Naive B cell (primary cell): Measurements from ENCODE around the gene EPB41L5. TPM values are rescaled to one million over a fixed set of nuclear protein-coding genes. Genes with fewer than 3 reads are reported as not detected.
A peak's percentile ranks its signal among the peaks of the same experiment; 100 is the strongest.

Experiments
- ATAC-seq, 2 donors: fragments of 150-1000 bp; cut with Tn5 transposase; 2 replicates each; pipeline ENCODE4 v1.10.0; 2021; ENCODE audit warnings: low read depth in 2 of 2, mild to moderate bottlenecking in 2 of 2, moderate library complexity in 2 of 2
- DNase-seq: peaks from one replicate; pipeline ENCODE4 v3.0.0; 2022
- H3K27ac Mint-ChIP-seq, 6 donors: one replicate each; pipeline ENCODE4 v1.8.0; 2020 to 2022; ENCODE audit warnings: mild to moderate bottlenecking in 6 of 6, mixed read lengths in 6 of 6, moderate library complexity in 5 of 6, inconsistent platforms in 2 of 6
- H3K27me3 Mint-ChIP-seq, 3 donors: one replicate each; pipeline ENCODE4 v1.8.0; 2021 to 2022; ENCODE audit warnings: mixed read lengths in 3 of 3, mild to moderate bottlenecking in 1 of 3
- H3K36me3 Mint-ChIP-seq, 2 donors: one replicate each; pipeline ENCODE4 v1.8.0; 2020 to 2022; ENCODE audit warnings: mixed read lengths in 2 of 2, inconsistent platforms in 1 of 2, mild to moderate bottlenecking in 1 of 2
- H3K4me1 Mint-ChIP-seq, 3 donors: one replicate each; pipeline ENCODE4 v1.8.0; 2020 to 2022; ENCODE audit warnings: mixed read lengths in 3 of 3, inconsistent platforms in 1 of 3, mild to moderate bottlenecking in 1 of 3, moderate library complexity in 1 of 3
- H3K4me3 Mint-ChIP-seq, 8 donors: one replicate each; pipeline ENCODE4 v1.8.0; 2020 to 2022; ENCODE audit warnings: mild to moderate bottlenecking in 8 of 8, mixed read lengths in 8 of 8, moderate library complexity in 8 of 8, inconsistent platforms in 2 of 8
- H3K9me3 Mint-ChIP-seq, 7 donors: one replicate each; pipeline ENCODE4 v1.8.0; 2020 to 2022; ENCODE audit warnings: mixed read lengths in 7 of 7, mild to moderate bottlenecking in 5 of 7, inconsistent platforms in 2 of 7, moderate library complexity in 1 of 7
- polyA plus RNA-seq, 6 donors: library from polyadenylated mRNA; unstranded; fragments of 300-500 nt; fragmentation: Illumina TruSeq; gene quantifications; one replicate each; pipeline ENCODE4 v1.2.3, GENCODE V29; 2021; ENCODE audit warnings: low read depth in 6 of 6

Gene EPB41L5
- polyA plus RNA-seq, 6 donors from 2014 or later: 5.8 to 10.2 (median 7.8) TPM

GRCh38 chr2:120077896-120078295 lies 65.0 kb downstream of the EPB41L5 start:
- H3K9me3 Mint-ChIP-seq: peaks cover 0 to 7% (median 2%) of the 10 kb centered on the region in 7 donors

GRCh38 chr2:120079647-120080046 lies 66.8 kb downstream of the EPB41L5 start:
- peaks cover 29 to 38% of the 10 kb centered on the region in 2 donors for H3K36me3 Mint-ChIP-seq
- peaks cover 0 to 2% (median 0%) of the 10 kb centered on the region in 3 donors for H3K4me1 Mint-ChIP-seq
- H3K27ac Mint-ChIP-seq: peak overlapping the region in 1 of 6 donors; percentile 74
- no peaks in the 10 kb centered on the region for H3K27me3 Mint-ChIP-seq
- H3K4me3 Mint-ChIP-seq: no peak overlapping the region
- ATAC-seq: no peak
- DNase-seq: no peak
- H3K9me3 Mint-ChIP-seq: peaks cover 0 to 7% (median 2%) of the 10 kb centered on the region in 7 donors

More at GRCh38 chr2:120077896-120078295, 65.0 kb downstream of the EPB41L5 start:
- Mint-ChIP-seq H3K4me3 (no peak overlapping the region), H3K27ac (no peak overlapping the region), H3K4me1 (peaks cover 0 to 2% (median 0%) of the 10 kb centered on the region in 3 donors), H3K27me3 (no peaks in the 10 kb centered on the region), H3K36me3 (peaks cover 22 to 28% of the 10 kb centered on the region in 2 donors)
- DNase-seq: no peak
- no peak for ATAC-seq

- ATAC-seq (no peak), DNase-seq (no peak)
- Mint-ChIP-seq H3K4me3 (no peak overlapping the region), H3K27ac (no peak overlapping the region), H3K9me3 (peaks cover 0 to 2% (median 0%) of the 10 kb centered on the region in 7 donors), H3K27me3 (no peaks in the 10 kb centered on the region), H3K36me3 (peaks cover 8 to 30% of the 10 kb centered on the region in 2 donors), H3K4me1 (no peaks in the 10 kb centered on the region)
These were observed 78.6 kb downstream of the EPB41L5 start for GRCh38 chr2:120091436-120091835.

DNA sequence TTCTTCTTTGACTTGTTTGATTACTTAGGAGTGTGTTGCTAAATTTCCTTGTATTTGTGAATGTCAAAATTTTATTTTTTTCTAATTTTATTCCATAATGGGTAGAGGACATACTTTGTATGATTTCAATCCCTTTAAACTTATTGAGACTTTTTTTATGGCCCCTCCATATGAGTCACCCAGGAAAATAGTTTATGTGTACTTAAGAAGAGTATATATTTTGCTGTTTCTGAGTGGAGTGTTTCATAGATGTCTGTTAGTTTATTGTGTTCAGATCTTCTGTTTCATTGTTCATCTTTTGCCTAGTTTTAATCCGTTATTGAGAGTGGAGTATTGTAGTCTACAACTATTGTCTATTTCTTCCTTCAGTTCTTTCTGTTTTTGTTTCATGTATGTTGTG lies 81.9 kb downstream of the EPB41L5 start:
- no peaks in the 10 kb centered on the region for H3K9me3 Mint-ChIP-seq
- H3K4me1 Mint-ChIP-seq: no peaks in the 10 kb centered on the region
- H3K27ac Mint-ChIP-seq: no peak overlapping the region

DNA sequence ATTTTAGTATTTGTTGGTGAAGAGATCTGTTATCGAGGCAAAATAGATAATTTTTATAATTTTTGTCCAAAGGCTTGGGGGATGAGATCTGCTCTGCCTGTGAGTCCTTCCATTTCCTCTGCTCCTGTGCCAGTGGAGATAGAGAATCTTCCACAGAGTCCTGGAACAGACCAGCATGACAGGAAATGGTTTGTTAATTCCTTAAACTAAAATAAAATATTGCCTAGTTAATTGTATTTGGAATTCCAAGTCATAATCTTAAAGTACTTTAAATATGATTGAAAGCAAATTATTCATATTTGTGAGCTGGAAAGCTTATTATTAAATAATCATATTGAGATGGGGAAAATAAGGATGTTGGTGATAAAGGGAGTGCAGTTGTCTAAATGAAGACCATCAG lies 87.8 kb downstream of the EPB41L5 start:
- no peak for DNase-seq
- H3K27me3 Mint-ChIP-seq: no peaks in the 10 kb centered on the region
- no peaks in the 10 kb centered on the region for H3K9me3 Mint-ChIP-seq
- no peaks in the 10 kb centered on the region for H3K4me1 Mint-ChIP-seq
- no peak for ATAC-seq
- H3K27ac Mint-ChIP-seq: peak overlapping the region in 1 of 6 donors; percentile 9
- no peak overlapping the region for H3K4me3 Mint-ChIP-seq
- H3K36me3 Mint-ChIP-seq: peaks cover 19 to 27% of the 10 kb centered on the region in 2 donors

More for the DNA sequence above, 81.9 kb downstream of the EPB41L5 start:
- H3K27me3 Mint-ChIP-seq: no peaks in the 10 kb centered on the region
- peaks cover 7 to 29% of the 10 kb centered on the region in 2 donors for H3K36me3 Mint-ChIP-seq
- ATAC-seq (no peak), DNase-seq (no peak)
- no peak overlapping the region for H3K4me3 Mint-ChIP-seq

DNA sequence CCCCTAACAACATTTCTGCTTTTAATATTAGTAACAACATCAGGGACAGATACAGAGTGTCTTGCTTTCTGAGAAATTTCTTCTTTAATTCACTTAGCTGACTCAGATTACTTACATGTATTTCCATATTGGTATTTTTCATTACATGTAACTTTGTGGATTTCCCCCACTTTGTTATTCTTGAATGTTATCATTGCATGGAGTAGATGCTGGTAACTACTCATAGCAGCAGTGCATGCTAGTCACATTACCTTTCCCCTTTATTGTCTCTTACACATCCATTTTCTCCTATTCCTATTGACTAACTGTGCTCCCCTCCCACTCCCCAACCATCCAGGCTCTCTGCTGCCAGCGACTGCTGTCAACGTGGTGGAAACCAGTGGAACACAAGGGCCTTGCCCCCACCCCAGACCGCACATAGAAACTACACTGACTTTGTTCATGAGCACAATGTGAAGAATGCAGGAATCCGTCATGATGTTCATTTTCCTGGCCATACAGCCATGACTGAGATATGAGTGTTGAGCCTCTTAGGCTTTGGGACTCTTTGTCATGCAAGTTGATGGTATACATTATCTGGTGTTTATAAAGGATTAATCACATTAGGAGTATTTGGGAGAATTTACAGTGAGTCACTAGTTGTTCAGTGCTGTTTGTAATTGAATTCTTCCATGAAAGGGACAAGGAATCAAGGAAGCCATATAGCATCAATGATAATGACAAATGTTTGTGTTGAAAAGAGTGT lies 91.0 kb downstream of the EPB41L5 start:
- DNase-seq (no peak), ATAC-seq (no peak)
- Mint-ChIP-seq H3K36me3 (peaks cover 29 to 32% of the 10 kb centered on the region in 2 donors), H3K27ac (peak overlapping the region in 1 of 6 donors; percentile 9), H3K27me3 (no peaks in the 10 kb centered on the region), H3K9me3 (peaks cover 0 to 2% (median 0%) of the 10 kb centered on the region in 7 donors), H3K4me1 (peaks cover 1 to 3% (median 1%) of the 10 kb centered on the region in 3 donors), H3K4me3 (no peak overlapping the region)

DNA sequence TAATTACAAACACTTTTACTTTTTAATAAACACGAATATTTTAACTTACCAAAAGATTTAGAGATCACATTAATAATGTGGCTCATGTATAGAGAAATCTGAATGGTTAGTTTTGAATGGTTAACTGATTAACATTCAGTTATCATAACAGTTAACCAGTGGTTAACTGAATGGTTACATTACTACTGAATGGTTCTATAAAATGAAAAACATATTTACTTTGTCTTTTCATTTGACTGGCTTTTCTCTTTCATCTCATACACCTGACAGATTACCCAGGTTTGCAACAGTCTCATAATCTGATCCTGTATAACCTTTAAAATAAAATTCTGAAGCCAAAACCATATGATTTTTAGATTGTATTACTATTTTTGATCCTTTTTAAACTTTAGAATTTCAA lies 91.9 kb downstream of the EPB41L5 start:
- H3K27me3 Mint-ChIP-seq: no peaks in the 10 kb centered on the region
- ATAC-seq (no peak), DNase-seq (no peak)
- H3K36me3 Mint-ChIP-seq: peaks cover 34 to 35% of the 10 kb centered on the region in 2 donors
- H3K4me1 Mint-ChIP-seq: peaks cover 10 to 12% (median 10%) of the 10 kb centered on the region in 3 donors
- H3K4me3 Mint-ChIP-seq: no peak overlapping the region
- H3K27ac Mint-ChIP-seq: no peak overlapping the region
- peaks cover 0 to 6% (median 3%) of the 10 kb centered on the region in 7 donors for H3K9me3 Mint-ChIP-seq

GRCh38 chr2:120105360-120105759 lies 92.5 kb downstream of the EPB41L5 start:
- peaks cover 0 to 6% (median 3%) of the 10 kb centered on the region in 7 donors for H3K9me3 Mint-ChIP-seq
- peaks cover 32 to 35% of the 10 kb centered on the region in 2 donors for H3K36me3 Mint-ChIP-seq
- DNase-seq: no peak
- H3K27ac Mint-ChIP-seq: no peak overlapping the region
- H3K4me1 Mint-ChIP-seq: peaks cover 13 to 16% (median 15%) of the 10 kb centered on the region in 3 donors
- H3K4me3 Mint-ChIP-seq: no peak overlapping the region
- no peak for ATAC-seq
- H3K27me3 Mint-ChIP-seq: no peaks in the 10 kb centered on the region

GRCh38 chr2:120108049-120108448 lies 95.2 kb downstream of the EPB41L5 start:
- no peak for ATAC-seq
- Mint-ChIP-seq H3K4me3 (no peak overlapping the region), H3K4me1 (peaks cover 13 to 19% (median 17%) of the 10 kb centered on the region in 3 donors), H3K9me3 (peaks cover 0 to 6% (median 3%) of the 10 kb centered on the region in 7 donors), H3K27me3 (peaks cover 0 to 8% (median 0%) of the 10 kb centered on the region in 3 donors), H3K27ac (peak overlapping the region in 1 of 6 donors; percentile 29), H3K36me3 (peaks cover 25 to 26% of the 10 kb centered on the region in 2 donors)
- no peak for DNase-seq

GRCh38 chr2:120108749-120109148 lies 95.9 kb downstream of the EPB41L5 start:
- ATAC-seq (no peak), DNase-seq (no peak)
- peaks cover 13 to 19% (median 17%) of the 10 kb centered on the region in 3 donors for H3K4me1 Mint-ChIP-seq
- H3K9me3 Mint-ChIP-seq: peaks cover 0 to 6% (median 3%) of the 10 kb centered on the region in 7 donors
- H3K27ac Mint-ChIP-seq: peak overlapping the region in 3 of 6 donors; percentile 5 to 91 (median 14)
- H3K27me3 Mint-ChIP-seq: peaks cover 0 to 8% (median 0%) of the 10 kb centered on the region in 3 donors
- H3K36me3 Mint-ChIP-seq: peaks cover 19 to 24% of the 10 kb centered on the region in 2 donors
- peak overlapping the region in 5 of 8 donors; percentile 42 to 75 (median 62) for H3K4me3 Mint-ChIP-seq

GRCh38 chr2:120109186-120110061 lies 96.5 kb downstream of the EPB41L5 start:
- peaks cover 0 to 6% (median 3%) of the 10 kb centered on the region in 7 donors for H3K9me3 Mint-ChIP-seq
- peak overlapping the region in 6 of 8 donors; percentile 6 to 75 (median 60) for H3K4me3 Mint-ChIP-seq
- H3K36me3 Mint-ChIP-seq: peaks cover 12 to 17% of the 10 kb centered on the region in 2 donors
- peaks cover 0 to 8% (median 0%) of the 10 kb centered on the region in 3 donors for H3K27me3 Mint-ChIP-seq
- H3K27ac Mint-ChIP-seq: peak overlapping the region in 5 of 6 donors; percentile 5 to 91 (median 46)
- DNase-seq (peak; percentile 21), ATAC-seq (peak; percentile 87 to 92)
- peaks cover 13 to 19% (median 17%) of the 10 kb centered on the region in 3 donors for H3K4me1 Mint-ChIP-seq

DNA sequence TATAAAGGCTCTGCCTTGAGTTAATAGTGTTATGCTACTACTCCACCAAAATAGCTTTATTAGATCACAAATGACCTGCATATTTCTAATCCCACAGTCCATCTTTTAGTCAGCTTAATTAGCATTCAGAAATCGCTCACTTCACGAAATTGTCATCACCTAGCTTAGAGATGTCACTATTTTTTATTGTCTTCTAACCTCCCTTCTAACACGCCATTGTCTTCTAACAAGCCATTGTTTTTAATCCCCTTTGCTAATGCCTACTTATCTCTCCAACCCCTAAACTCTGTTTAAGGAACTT lies 97.1 kb downstream of the EPB41L5 start:
- peaks cover 12 to 16% of the 10 kb centered on the region in 2 donors for H3K36me3 Mint-ChIP-seq
- peaks cover 13 to 19% (median 17%) of the 10 kb centered on the region in 3 donors for H3K4me1 Mint-ChIP-seq
- DNase-seq (no peak), ATAC-seq (no peak)
- peaks cover 0 to 8% (median 0%) of the 10 kb centered on the region in 3 donors for H3K27me3 Mint-ChIP-seq
- H3K9me3 Mint-ChIP-seq: peaks cover 0 to 6% (median 3%) of the 10 kb centered on the region in 7 donors
- peak overlapping the region in 2 of 8 donors; percentile 10 to 42 for H3K4me3 Mint-ChIP-seq
- H3K27ac Mint-ChIP-seq: peak overlapping the region in 1 of 6 donors; percentile 46

DNA sequence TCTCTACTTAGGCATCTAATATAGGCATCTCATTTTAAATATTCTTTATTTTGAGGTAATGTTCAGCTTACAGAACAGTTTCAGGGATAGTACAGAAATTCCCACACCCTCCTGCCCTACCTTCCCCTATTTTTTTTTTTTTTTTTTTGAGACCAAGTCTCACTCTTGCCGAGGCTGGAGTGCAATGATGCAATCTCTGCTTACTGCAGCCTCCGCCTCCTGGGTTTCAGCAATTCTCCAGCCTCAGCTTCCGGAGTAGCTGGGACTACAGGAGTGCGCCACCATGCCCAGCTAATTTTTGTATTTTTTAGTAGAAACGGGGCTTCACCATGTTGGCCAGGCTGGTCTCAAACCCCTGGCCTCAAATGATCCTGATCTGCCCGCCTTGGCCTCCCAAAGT lies 97.6 kb downstream of the EPB41L5 start:
- Mint-ChIP-seq H3K9me3 (peaks cover 0 to 6% (median 3%) of the 10 kb centered on the region in 7 donors), H3K27ac (peak overlapping the region in 1 of 6 donors; percentile 10), H3K27me3 (peaks cover 0 to 8% (median 0%) of the 10 kb centered on the region in 3 donors), H3K4me1 (peaks cover 13 to 19% (median 17%) of the 10 kb centered on the region in 3 donors), H3K4me3 (peak overlapping the region in 1 of 8 donors; percentile 10), H3K36me3 (peaks cover 12 to 16% of the 10 kb centered on the region in 2 donors)
- no peak for DNase-seq
- no peak for ATAC-seq
